ENCODE data around the gene CD72.
"Not testable (repeated sequence)": the region's sequence is repeated elsewhere in the genome, so short reads cannot be mapped to it uniquely, and the experiment has no call there.

The CD72 gene

GRCh38 chr9:35649431-35650340, 31.5 kb upstream of the CD72 start:
- no peak for FAIRE-seq

- no peak for FAIRE-seq
Measured at GRCh38 chr9:35646533-35647265, 28.5 kb upstream of the CD72 start.

- no peak for FAIRE-seq
Measured at GRCh38 chr9:35646153-35646532, 27.9 kb upstream of the CD72 start.

- not testable (repeated sequence) for FAIRE-seq
Measured at GRCh38 chr9:35645736-35646135, 27.5 kb upstream of the CD72 start.

- FAIRE-seq, result no peak
Measured at GRCh38 chr9:35643046-35643445, 24.8 kb upstream of the CD72 start.

- not testable (repeated sequence) for FAIRE-seq
Measured at GRCh38 chr9:35641478-35641877, 23.3 kb upstream of the CD72 start.

GRCh38 chr9:35640431-35640830, 22.2 kb upstream of the CD72 start:
- FAIRE-seq, result not testable (repeated sequence)

- no peak for FAIRE-seq
Measured at GRCh38 chr9:35639631-35640030, 21.4 kb upstream of the CD72 start.

GRCh38 chr9:35639225-35639624, 21.0 kb upstream of the CD72 start:
- FAIRE-seq, result peak; percentile 26

GRCh38 chr9:35638751-35639150, 20.5 kb upstream of the CD72 start:
- FAIRE-seq, result not testable (repeated sequence)

- FAIRE-seq, result not testable (repeated sequence)
Measured at GRCh38 chr9:35637427-35637955, 19.3 kb upstream of the CD72 start.

- not testable (repeated sequence) for FAIRE-seq
Measured at GRCh38 chr9:35636877-35637246, 18.6 kb upstream of the CD72 start.

- FAIRE-seq, result no peak
Measured at GRCh38 chr9:35636135-35636876, 18.1 kb upstream of the CD72 start.

- no peak for FAIRE-seq
Measured at GRCh38 chr9:35635730-35636129, 17.5 kb upstream of the CD72 start.

GRCh38 chr9:35629597-35629996, 11.4 kb upstream of the CD72 start:
- no peak for FAIRE-seq

- no peak for FAIRE-seq
Measured at GRCh38 chr9:35628389-35628991, 10.3 kb upstream of the CD72 start.

- no peak for FAIRE-seq
Measured at GRCh38 chr9:35627575-35627974, 9.4 kb upstream of the CD72 start.

GRCh38 chr9:35619800-35620158, 1.6 kb upstream of the CD72 start:
- FAIRE-seq, result no peak

- FAIRE-seq, result no peak
Measured at GRCh38 chr9:35618854-35619799, 914 bp upstream of the CD72 start.

- FAIRE-seq, result no peak
Measured at GRCh38 chr9:35617548-35617947, 665 bp downstream of the CD72 start.

GRCh38 chr9:35616681-35617459, 1.3 kb downstream of the CD72 start:
- no peak for FAIRE-seq

Data from endometrium (tissue), 2 donors.